ENCODE measurements around the gene ATG4A. TPM values are rescaled to one million over a fixed set of nuclear protein-coding genes. Genes with fewer than 3 reads are reported as not detected.

Gene ATG4A
- total RNA-seq, 1 experiment from 2014 or later, result 3.5 TPM

GRCh38 chrX:108114541-108114940 lies 23.0 kb downstream of the ATG4A start:
- no peak for ATAC-seq
- no peaks in the 10 kb centered on the region for H3K36me3 Mint-ChIP-seq
- ChIA-PET CTCF (no interaction called here), POLR2A (interaction anchor here (0.5 kb wide), 1 partner anchor 18 kb away, joined by 6 read pairs; no protein-coding TSS in a partner anchor)
- no peaks in the 10 kb centered on the region for H3K27me3 Mint-ChIP-seq (ENCODE audit: low read depth)
- H3K9me3 Mint-ChIP-seq, result no peaks in the 10 kb centered on the region
- TF ChIP-seq JAZF1 (CRISPR knock-in tag; IDR thresholded peaks at IDR 0.05) (no peak), ZNF317 (CRISPR knock-in tag; IDR thresholded peaks at IDR 0.05; ENCODE audit: borderline replicate concordance, low read depth) (no peak), MLX (CRISPR knock-in tag; IDR thresholded peaks at IDR 0.05) (no peak), FOXJ3 (CRISPR knock-in tag; IDR thresholded peaks at IDR 0.05; ENCODE audit: borderline replicate concordance) (no peak), ZNF416 (CRISPR knock-in tag; IDR thresholded peaks at IDR 0.05) (no peak), IRF2 (CRISPR knock-in tag; IDR thresholded peaks at IDR 0.05; ENCODE audit: borderline replicate concordance, low read depth) (no peak), SOX15 (CRISPR knock-in tag; IDR thresholded peaks at IDR 0.05) (no peak)
- no peak for DNase-seq (ENCODE audit: low spot score)
- no peaks in the 10 kb centered on the region for H3K4me1 Mint-ChIP-seq
- H3K27ac Mint-ChIP-seq, result no peak overlapping the region
- H3K4me3 Mint-ChIP-seq, result no peak overlapping the region

DNA sequence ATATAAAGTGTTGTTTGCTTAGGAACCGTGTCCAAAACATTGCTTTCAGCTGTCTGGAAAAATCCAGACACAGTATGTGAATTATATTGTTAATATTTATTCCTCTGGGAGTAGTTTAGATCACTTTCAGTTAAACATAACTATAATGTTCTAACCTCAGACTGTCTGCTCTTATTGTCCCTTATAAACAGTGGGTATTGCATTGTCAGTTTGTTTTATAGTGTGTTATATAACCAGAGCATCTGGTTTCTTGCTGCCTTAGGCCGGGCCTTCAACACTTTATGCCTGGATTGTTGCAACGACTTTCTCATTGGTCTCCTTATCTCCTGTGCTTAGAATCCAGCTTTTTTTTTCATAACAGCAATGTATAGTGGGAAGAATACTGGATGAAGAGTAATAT lies 26.4 kb downstream of the ATG4A start:
- peaks cover 6% of the 10 kb centered on the region; the same call in 1 of the 2 replicates for H3K4me1 Mint-ChIP-seq
- no peak for TF ChIP-seq JUN (CRISPR knock-in tag; IDR thresholded peaks at IDR 0.05)
- no peak for TF ChIP-seq SP1 (CRISPR knock-in tag; conservative IDR thresholded peaks at IDR 0.05)
- no peak for TF ChIP-seq EMX1 (CRISPR knock-in tag; IDR thresholded peaks at IDR 0.05)
- no peak for TF ChIP-seq NFATC4 (CRISPR knock-in tag; IDR thresholded peaks at IDR 0.05)
- TF ChIP-seq ATF1 (CRISPR knock-in tag; IDR thresholded peaks at IDR 0.05), result no peak
- no peak for TF ChIP-seq ETV6 (CRISPR knock-in tag; IDR thresholded peaks at IDR 0.05)
- TF ChIP-seq NFYB (CRISPR knock-in tag; conservative IDR thresholded peaks at IDR 0.05; ENCODE audit: low read depth), result no peak
- no peak for TF ChIP-seq ZNF317 (CRISPR knock-in tag; IDR thresholded peaks at IDR 0.05; ENCODE audit: borderline replicate concordance, low read depth)
- no peak for TF ChIP-seq CBFB (CRISPR knock-in tag; IDR thresholded peaks at IDR 0.05; ENCODE audit: low read depth)
- TF ChIP-seq GABPB1 (CRISPR knock-in tag; IDR thresholded peaks at IDR 0.05), result no peak
- TF ChIP-seq IRF2 (CRISPR knock-in tag; IDR thresholded peaks at IDR 0.05; ENCODE audit: borderline replicate concordance, low read depth), result no peak
- no peak for TF ChIP-seq JAZF1 (CRISPR knock-in tag; IDR thresholded peaks at IDR 0.05)
- TF ChIP-seq NR3C1 (CRISPR knock-in tag; conservative IDR thresholded peaks at IDR 0.05; ENCODE audit: low read depth), result no peak
- no peaks in the 10 kb centered on the region for H3K9me3 Mint-ChIP-seq
- no peak for ATAC-seq
- no peaks in the 10 kb centered on the region for H3K36me3 Mint-ChIP-seq
- DNase-seq (ENCODE audit: low spot score), result no peak
- H3K4me3 Mint-ChIP-seq, result no peak overlapping the region
- H3K27ac Mint-ChIP-seq, result no peak overlapping the region
- ChIA-PET CTCF (no interaction called here), POLR2A (no interaction called here)
- no peaks in the 10 kb centered on the region for H3K27me3 Mint-ChIP-seq (ENCODE audit: low read depth)

- Mint-ChIP-seq H3K36me3 (no peaks in the 10 kb centered on the region), H3K4me3 (no peak overlapping the region), H3K27me3 (ENCODE audit: low read depth) (no peaks in the 10 kb centered on the region), H3K4me1 (peaks cover 17% of the 10 kb centered on the region), H3K9me3 (no peaks in the 10 kb centered on the region), H3K27ac (no peak overlapping the region)
- DNase-seq (ENCODE audit: low spot score) (no peak), ATAC-seq (no peak)
- ChIA-PET CTCF (no interaction called here), POLR2A (no interaction called here)
- TF ChIP-seq ELF4 (CRISPR knock-in tag; IDR thresholded peaks at IDR 0.05; ENCODE audit: low read depth), result no peak
- TF ChIP-seq ERG (CRISPR knock-in tag; IDR thresholded peaks at IDR 0.05), result no peak
- TF ChIP-seq FOXK1 (CRISPR knock-in tag; IDR thresholded peaks at IDR 0.05), result no peak
- no peak for TF ChIP-seq KAT7 (CRISPR knock-in tag; IDR thresholded peaks at IDR 0.05; ENCODE audit: borderline replicate concordance)
- no peak for TF ChIP-seq MAX (CRISPR knock-in tag; IDR thresholded peaks at IDR 0.05)
- TF ChIP-seq, protein P1, sequence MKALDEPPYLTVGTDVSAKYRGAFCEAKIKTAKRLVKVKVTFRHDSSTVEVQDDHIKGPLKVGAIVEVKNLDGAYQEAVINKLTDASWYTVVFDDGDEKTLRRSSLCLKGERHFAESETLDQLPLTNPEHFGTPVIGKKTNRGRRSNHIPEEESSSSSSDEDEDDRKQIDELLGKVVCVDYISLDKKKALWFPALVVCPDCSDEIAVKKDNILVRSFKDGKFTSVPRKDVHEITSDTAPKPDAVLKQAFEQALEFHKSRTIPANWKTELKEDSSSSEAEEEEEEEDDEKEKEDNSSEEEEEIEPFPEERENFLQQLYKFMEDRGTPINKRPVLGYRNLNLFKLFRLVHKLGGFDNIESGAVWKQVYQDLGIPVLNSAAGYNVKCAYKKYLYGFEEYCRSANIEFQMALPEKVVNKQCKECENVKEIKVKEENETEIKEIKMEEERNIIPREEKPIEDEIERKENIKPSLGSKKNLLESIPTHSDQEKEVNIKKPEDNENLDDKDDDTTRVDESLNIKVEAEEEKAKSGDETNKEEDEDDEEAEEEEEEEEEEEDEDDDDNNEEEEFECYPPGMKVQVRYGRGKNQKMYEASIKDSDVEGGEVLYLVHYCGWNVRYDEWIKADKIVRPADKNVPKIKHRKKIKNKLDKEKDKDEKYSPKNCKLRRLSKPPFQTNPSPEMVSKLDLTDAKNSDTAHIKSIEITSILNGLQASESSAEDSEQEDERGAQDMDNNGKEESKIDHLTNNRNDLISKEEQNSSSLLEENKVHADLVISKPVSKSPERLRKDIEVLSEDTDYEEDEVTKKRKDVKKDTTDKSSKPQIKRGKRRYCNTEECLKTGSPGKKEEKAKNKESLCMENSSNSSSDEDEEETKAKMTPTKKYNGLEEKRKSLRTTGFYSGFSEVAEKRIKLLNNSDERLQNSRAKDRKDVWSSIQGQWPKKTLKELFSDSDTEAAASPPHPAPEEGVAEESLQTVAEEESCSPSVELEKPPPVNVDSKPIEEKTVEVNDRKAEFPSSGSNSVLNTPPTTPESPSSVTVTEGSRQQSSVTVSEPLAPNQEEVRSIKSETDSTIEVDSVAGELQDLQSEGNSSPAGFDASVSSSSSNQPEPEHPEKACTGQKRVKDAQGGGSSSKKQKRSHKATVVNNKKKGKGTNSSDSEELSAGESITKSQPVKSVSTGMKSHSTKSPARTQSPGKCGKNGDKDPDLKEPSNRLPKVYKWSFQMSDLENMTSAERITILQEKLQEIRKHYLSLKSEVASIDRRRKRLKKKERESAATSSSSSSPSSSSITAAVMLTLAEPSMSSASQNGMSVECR (CRISPR knock-in tag; IDR thresholded peaks at IDR 0.05; ENCODE audit: borderline replicate concordance), result no peak
- no peak for TF ChIP-seq SOX15 (CRISPR knock-in tag; IDR thresholded peaks at IDR 0.05)
- no peak for TF ChIP-seq ZNF317 (CRISPR knock-in tag; IDR thresholded peaks at IDR 0.05; ENCODE audit: borderline replicate concordance, low read depth)
- TF ChIP-seq CREB1 (CRISPR knock-in tag; IDR thresholded peaks at IDR 0.05), result no peak
- no peak for TF ChIP-seq AR (CRISPR knock-in tag; IDR thresholded peaks at IDR 0.05)
Measured at GRCh38 chrX:108121291-108121690, 29.7 kb downstream of the ATG4A start.

Measured in WTC11 (cell line).